ENCODE results near the gene CUX1. TPM values are rescaled to one million over a fixed set of nuclear protein-coding genes. Genes with fewer than 3 reads are reported as not detected.

The CUX1 gene
- total RNA-seq, 4 donors from 2014 or later: 40.8 to 62.1 (median 43.8) TPM

- WGBS, 2 donors: 89 to 95% methylated on average over 4 of the region's 4 CpGs
- no peak for DNase-seq (ENCODE audit: low spot score in 2 of 2)
- TF ChIP-seq CTCF (IDR thresholded peaks at IDR 0.05) (no peak), POLR2A (IDR thresholded peaks at IDR 0.05) (no peak)
- intact Hi-C loops (cut with DNase I; ENCODE audit: low total_unique reads): loop anchor here (10.0 kb wide), 1 partner anchor 416 kb away; the partner anchor contains the start of gene CUX1
- H3K4me3 ChIP-seq (ENCODE audit: low read depth, poor library complexity, severe bottlenecking): no peak overlapping the region
These were observed 413.2 kb downstream of the CUX1 start for GRCh38 chr7:102230593-102230992.

GRCh38 chr7:102232611-102233286 is 415.3 kb downstream of the CUX1 start:
- no peak for DNase-seq (ENCODE audit: low spot score in 2 of 2)
- TF ChIP-seq POLR2A (IDR thresholded peaks at IDR 0.05) (no peak), CTCF (IDR thresholded peaks at IDR 0.05) (no peak)
- no peak overlapping the region for H3K4me3 ChIP-seq (ENCODE audit: low read depth, poor library complexity, severe bottlenecking)
- intact Hi-C loops (cut with DNase I; ENCODE audit: low total_unique reads): loop anchor here (10.0 kb wide), 1 partner anchor 418 kb away; the partner anchor contains the start of gene CUX1
- 94 to 95% methylated on average over 12 of the region's 12 CpGs for WGBS, 2 donors

GRCh38 chr7:102234131-102234530 is 416.7 kb downstream of the CUX1 start:
- no peak for DNase-seq (ENCODE audit: low spot score in 2 of 2)
- intact Hi-C loops (cut with DNase I; ENCODE audit: low total_unique reads): loop anchor here (10.0 kb wide), 1 partner anchor 419 kb away; the partner anchor contains the start of gene CUX1
- no peak overlapping the region for H3K4me3 ChIP-seq (ENCODE audit: low read depth, poor library complexity, severe bottlenecking)
- WGBS, 2 donors: 94 to 96% methylated on average over 12 of the region's 12 CpGs
- no peak for TF ChIP-seq POLR2A (IDR thresholded peaks at IDR 0.05)
- TF ChIP-seq CTCF (IDR thresholded peaks at IDR 0.05): no peak

DNA sequence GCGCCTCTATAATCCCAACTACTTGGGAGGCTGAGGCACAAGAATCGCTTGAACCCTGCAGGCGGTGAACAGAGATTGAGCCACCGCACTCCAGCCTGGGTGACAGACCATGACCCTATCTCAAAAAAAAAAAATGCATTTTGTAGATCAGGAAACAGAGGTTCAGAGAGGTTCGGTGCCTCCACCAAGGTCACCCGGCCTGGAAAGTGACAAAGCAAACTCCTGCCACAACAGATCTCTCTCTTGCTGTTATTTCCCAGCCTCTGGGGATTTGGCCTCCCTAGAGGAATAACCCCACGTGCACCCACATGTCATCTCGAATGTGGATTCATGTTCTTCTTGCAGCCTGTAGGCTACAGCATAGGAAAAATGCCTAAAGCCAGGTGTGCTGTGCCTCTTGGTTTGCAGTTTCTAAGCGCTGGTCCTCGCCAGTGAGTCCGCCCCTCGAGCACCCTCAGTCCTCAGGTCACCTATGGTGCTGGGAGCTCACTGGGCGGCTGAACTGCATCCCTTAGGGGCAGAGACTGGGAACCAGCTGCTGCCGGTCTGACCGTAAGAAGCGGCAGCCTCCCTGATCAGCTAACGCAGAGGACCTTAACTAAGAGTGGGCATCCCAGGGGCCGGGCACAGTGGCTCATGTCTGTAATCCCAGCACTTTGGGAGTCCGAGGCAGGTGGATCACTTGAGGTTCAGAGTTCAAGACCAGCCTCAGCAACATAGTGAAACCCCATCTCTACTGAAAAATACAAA is 417.6 kb downstream of the CUX1 start:
- no peak for TF ChIP-seq CTCF (IDR thresholded peaks at IDR 0.05)
- TF ChIP-seq POLR2A (IDR thresholded peaks at IDR 0.05): no peak
- no peak for DNase-seq (ENCODE audit: low spot score in 2 of 2)
- no peak overlapping the region for H3K4me3 ChIP-seq (ENCODE audit: low read depth, poor library complexity, severe bottlenecking)
- 86 to 90% methylated on average over 19 of the region's 19 CpGs for WGBS, 2 donors
- intact Hi-C loops (cut with DNase I; ENCODE audit: low total_unique reads): loop anchor here (5.0 to 10.0 kb wide), 2 partner anchors 420 to 548 kb away; partner anchors contain the start of gene CUX1

GRCh38 chr7:102236102-102236501 is 418.7 kb downstream of the CUX1 start:
- no peak for DNase-seq (ENCODE audit: low spot score in 2 of 2)
- intact Hi-C loops (cut with DNase I; ENCODE audit: low total_unique reads): loop anchor here (5.0 to 10.0 kb wide), 2 partner anchors 421 to 549 kb away; partner anchors contain the start of gene CUX1
- no peak overlapping the region for H3K4me3 ChIP-seq (ENCODE audit: low read depth, poor library complexity, severe bottlenecking)
- 94% methylated on average over 7 of the region's 7 CpGs for WGBS, 2 donors
- TF ChIP-seq CTCF (IDR thresholded peaks at IDR 0.05): no peak
- no peak for TF ChIP-seq POLR2A (IDR thresholded peaks at IDR 0.05)

All from lower leg skin (tissue), 4 donors.